ENCODE data around the gene ABHD8.

Gene ABHD8

GRCh38 chr19:17333611-17334413 lies 30.6 kb upstream of the ABHD8 start:
- DNase-seq, result peak; percentile 68

GRCh38 chr19:17332677-17333581 lies 29.7 kb upstream of the ABHD8 start:
- no peak for DNase-seq

GRCh38 chr19:17332360-17332676 lies 29.1 kb upstream of the ABHD8 start:
- DNase-seq, result no peak

- no peak for DNase-seq
These were observed 27.9 kb upstream of the ABHD8 start for GRCh38 chr19:17331045-17331558.

- no peak for DNase-seq
These were observed 27.2 kb upstream of the ABHD8 start for GRCh38 chr19:17330262-17331044.

- no peak for DNase-seq
These were observed 26.4 kb upstream of the ABHD8 start for GRCh38 chr19:17329366-17330261.

- no peak for DNase-seq
These were observed 25.5 kb upstream of the ABHD8 start for GRCh38 chr19:17328517-17329365.

- DNase-seq, result peak; percentile 46
These were observed 24.7 kb upstream of the ABHD8 start for GRCh38 chr19:17327654-17328516.

GRCh38 chr19:17327068-17327653 lies 23.9 kb upstream of the ABHD8 start:
- DNase-seq, result no peak

GRCh38 chr19:17326595-17326966 lies 23.4 kb upstream of the ABHD8 start:
- DNase-seq, result no peak

GRCh38 chr19:17325881-17326594 lies 22.8 kb upstream of the ABHD8 start:
- DNase-seq, result no peak

GRCh38 chr19:17325133-17325532 lies 21.9 kb upstream of the ABHD8 start:
- DNase-seq, result no peak

GRCh38 chr19:17324357-17325114 lies 21.3 kb upstream of the ABHD8 start:
- DNase-seq, result no peak

GRCh38 chr19:17323964-17324332 lies 20.7 kb upstream of the ABHD8 start:
- no peak for DNase-seq

- DNase-seq, result no peak
These were observed 20.2 kb upstream of the ABHD8 start for GRCh38 chr19:17323300-17323963.

GRCh38 chr19:17322854-17323253 lies 19.6 kb upstream of the ABHD8 start:
- DNase-seq, result no peak

GRCh38 chr19:17321655-17322489 lies 18.6 kb upstream of the ABHD8 start:
- no peak for DNase-seq

All from kidney glomerular epithelial cell (primary cell).